ENCODE data around the gene SNX11. TPM values are rescaled to one million over a fixed set of nuclear protein-coding genes. Genes with fewer than 3 reads are reported as not detected.

Gene SNX11
- total RNA-seq, 1 experiment from 2014 or later = 26.8 TPM

GRCh38 chr17:48134912-48135480 lies 27.4 kb downstream of the SNX11 start:
- no peaks in the 10 kb centered on the region for H3K4me1 ChIP-seq (ENCODE audit: control insufficient read depth in 1 of 2, insufficient read depth in 2 of 2, low read length in 2 of 2)
- no peak overlapping the region for H3K27ac ChIP-seq (ENCODE audit: low read depth, low read length)
- no TSS peak for BruUV-seq (replicated peaks)
- no peaks in the 10 kb centered on the region for H4K20me1 ChIP-seq (ENCODE audit: insufficient read depth)
- ChIA-PET POLR2A (interaction anchor here (0.6 kb wide), 1 partner anchor 480 kb away, joined by 7 read pairs; the partner anchor contains the start of gene HOXB8), CTCF (interaction anchor here (0.5 to 11.1 kb wide), 9 partner anchors 11 to 483 kb away, joined by 3 to 171 read pairs (median 4); no protein-coding TSS in a partner anchor), RAD21 (ENCODE audit: low non-redundant PET in 1 of 2, low total read pairs in 2 of 2, uncharacterized antibody in 2 of 2, unreplicated experiment in 2 of 2) (interaction anchor here in 1 of 2 experiments (1.1 kb wide), 1 partner anchor 110 kb away, joined by 3 read pairs; no protein-coding TSS in a partner anchor)
- TF ChIP-seq RAD21 (IDR thresholded peaks at IDR 0.05; ENCODE audit: low read depth) (peak; percentile 44; the same call in 1 of the 2 replicates), ELF1 (IDR thresholded peaks at IDR 0.05; ENCODE audit: borderline replicate concordance, low read depth) (no peak), ZFX (IDR thresholded peaks at IDR 0.05) (no peak)
- TF ChIP-seq, protein P1, sequence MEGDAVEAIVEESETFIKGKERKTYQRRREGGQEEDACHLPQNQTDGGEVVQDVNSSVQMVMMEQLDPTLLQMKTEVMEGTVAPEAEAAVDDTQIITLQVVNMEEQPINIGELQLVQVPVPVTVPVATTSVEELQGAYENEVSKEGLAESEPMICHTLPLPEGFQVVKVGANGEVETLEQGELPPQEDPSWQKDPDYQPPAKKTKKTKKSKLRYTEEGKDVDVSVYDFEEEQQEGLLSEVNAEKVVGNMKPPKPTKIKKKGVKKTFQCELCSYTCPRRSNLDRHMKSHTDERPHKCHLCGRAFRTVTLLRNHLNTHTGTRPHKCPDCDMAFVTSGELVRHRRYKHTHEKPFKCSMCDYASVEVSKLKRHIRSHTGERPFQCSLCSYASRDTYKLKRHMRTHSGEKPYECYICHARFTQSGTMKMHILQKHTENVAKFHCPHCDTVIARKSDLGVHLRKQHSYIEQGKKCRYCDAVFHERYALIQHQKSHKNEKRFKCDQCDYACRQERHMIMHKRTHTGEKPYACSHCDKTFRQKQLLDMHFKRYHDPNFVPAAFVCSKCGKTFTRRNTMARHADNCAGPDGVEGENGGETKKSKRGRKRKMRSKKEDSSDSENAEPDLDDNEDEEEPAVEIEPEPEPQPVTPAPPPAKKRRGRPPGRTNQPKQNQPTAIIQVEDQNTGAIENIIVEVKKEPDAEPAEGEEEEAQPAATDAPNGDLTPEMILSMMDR (IDR thresholded peaks at IDR 0.05 in 2 of 3, conservative IDR thresholded peaks at IDR 0.05 in 1 of 3; ENCODE audit: borderline replicate concordance in 1 of 3, insufficient read depth in 1 of 3, low read depth in 2 of 3, low read length in 2 of 3) = peak; percentile 20 to 49 (median 39); a peak in 5 of 6 replicates
- no peaks in the 10 kb centered on the region for H3K9me2 ChIP-seq (ENCODE audit: insufficient read depth)
- intact Hi-C loops (cut with micrococcal nuclease) = loop anchor here (5.0 kb wide), 1 partner anchor 293 kb away; the partner anchor contains the start of gene SCRN2
- no peak overlapping the region for H3K4me2 ChIP-seq (ENCODE audit: low read length)
- ATAC-seq (0 out of 2 replicates have a peak, but pooled peaks have one; percentile 42), DNase-seq (ENCODE audit: low read depth, low spot score) (no peak)
- H3K79me2 ChIP-seq (ENCODE audit: insufficient read depth, low read length) = no peaks in the 10 kb centered on the region
- no peak overlapping the region for H3K4me3 ChIP-seq (replicated peaks in 1 of 2; ENCODE audit: low read depth in 1 of 2, low read length in 2 of 2)
- H3K9me3 ChIP-seq (ENCODE audit: control insufficient read depth in 1 of 2, insufficient read depth in 1 of 2, low read depth in 1 of 2, low read length in 2 of 2) = no peaks in the 10 kb centered on the region
- H2AFZ ChIP-seq (ENCODE audit: low read depth, low read length, poor library complexity, severe bottlenecking) = no peak overlapping the region
- H3K36me3 ChIP-seq (ENCODE audit: control insufficient read depth in 1 of 2, insufficient read depth in 2 of 2, low read length in 2 of 2) = no peaks in the 10 kb centered on the region
- no peaks in the 10 kb centered on the region for H3K27me3 ChIP-seq (ENCODE audit: insufficient read depth, low read length)
- H3K9ac ChIP-seq (ENCODE audit: low read length) = no peak overlapping the region

DNA sequence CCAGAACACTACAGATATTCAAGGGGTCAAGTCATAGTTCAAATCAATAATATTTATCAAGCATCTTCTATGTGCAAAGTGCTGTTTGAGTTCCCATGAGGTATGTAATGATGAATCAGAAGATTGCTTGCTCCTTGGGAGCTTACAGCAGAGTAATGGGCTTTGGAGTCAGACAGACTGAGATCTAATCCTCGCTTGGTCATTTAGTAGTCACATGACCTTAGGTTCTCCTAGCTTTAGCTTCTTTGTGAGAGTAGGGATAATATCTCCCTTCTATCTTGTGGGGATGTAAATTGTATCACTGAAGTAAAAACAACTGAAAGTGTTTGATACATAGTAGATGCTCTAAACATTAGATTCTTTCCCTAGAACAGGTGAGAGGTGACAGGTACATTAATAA lies 30.1 kb downstream of the SNX11 start:
- Histone ChIP-seq H3K9me3 (ENCODE audit: control insufficient read depth in 1 of 2, insufficient read depth in 1 of 2, low read depth in 1 of 2, low read length in 2 of 2) (no peaks in the 10 kb centered on the region), H3K4me1 (ENCODE audit: control insufficient read depth in 1 of 2, insufficient read depth in 2 of 2, low read length in 2 of 2) (no peaks in the 10 kb centered on the region), H3K4me2 (ENCODE audit: low read length) (no peak overlapping the region), H3K4me3 (replicated peaks in 1 of 2; ENCODE audit: low read depth in 1 of 2, low read length in 2 of 2) (no peak overlapping the region), H3K9me2 (ENCODE audit: insufficient read depth) (no peaks in the 10 kb centered on the region), H3K9ac (ENCODE audit: low read length) (no peak overlapping the region), H3K27me3 (ENCODE audit: insufficient read depth, low read length) (no peaks in the 10 kb centered on the region), H2AFZ (ENCODE audit: low read depth, low read length, poor library complexity, severe bottlenecking) (no peak overlapping the region), H3K27ac (ENCODE audit: low read depth, low read length) (no peak overlapping the region), H3K79me2 (ENCODE audit: insufficient read depth, low read length) (no peaks in the 10 kb centered on the region), H4K20me1 (ENCODE audit: insufficient read depth) (no peaks in the 10 kb centered on the region), H3K36me3 (ENCODE audit: control insufficient read depth in 1 of 2, insufficient read depth in 2 of 2, low read length in 2 of 2) (no peaks in the 10 kb centered on the region)
- no TSS peak for BruUV-seq (replicated peaks)
- CTCF ChIA-PET = interaction anchor here (0.6 kb wide), 1 partner anchor 112 kb away, joined by 3 read pairs; no protein-coding TSS in a partner anchor
- TF ChIP-seq SIN3A (IDR thresholded peaks at IDR 0.05; ENCODE audit: low read depth) (no peak), YY1 (IDR thresholded peaks at IDR 0.05; ENCODE audit: extremely low read depth, insufficient replicate concordance, low read depth, low read length) (no peak), SRF (IDR thresholded peaks at IDR 0.05; ENCODE audit: low read depth) (no peak), ELF1 (IDR thresholded peaks at IDR 0.05; ENCODE audit: borderline replicate concordance, low read depth) (no peak), JUND (IDR thresholded peaks at IDR 0.05) (no peak), RAD21 (IDR thresholded peaks at IDR 0.05; ENCODE audit: low read depth) (no peak), EZH2 (IDR thresholded peaks at IDR 0.05) (no peak), ZFX (IDR thresholded peaks at IDR 0.05) (no peak), FOSL1 (IDR thresholded peaks at IDR 0.05; ENCODE audit: low read depth) (no peak), CEBPB (IDR thresholded peaks at IDR 0.05; ENCODE audit: low read depth) (no peak), POLR2AphosphoS5 (IDR thresholded peaks at IDR 0.05; ENCODE audit: low read depth, low read length) (no peak)
- TF ChIP-seq, protein P2, sequence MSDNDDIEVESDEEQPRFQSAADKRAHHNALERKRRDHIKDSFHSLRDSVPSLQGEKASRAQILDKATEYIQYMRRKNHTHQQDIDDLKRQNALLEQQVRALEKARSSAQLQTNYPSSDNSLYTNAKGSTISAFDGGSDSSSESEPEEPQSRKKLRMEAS (IDR thresholded peaks at IDR 0.05) = no peak
- ATAC-seq (no peak), DNase-seq (ENCODE audit: low read depth, low spot score) (no peak)
- intact Hi-C loops (cut with micrococcal nuclease) = no loop called here
- POLR2A ChIA-PET = no interaction called here
- RAD21 ChIA-PET (ENCODE audit: low non-redundant PET in 1 of 2, low total read pairs in 2 of 2, uncharacterized antibody in 2 of 2, unreplicated experiment in 2 of 2) = interaction anchor here in 1 of 2 experiments (0.7 kb wide), 1 partner anchor 184 kb away, joined by 3 read pairs; no protein-coding TSS in a partner anchor
